Endothelial cell of umbilical vein (primary cell): ENCODE data around the gene LDLRAD4.
"Not testable (repeated sequence)": the region's sequence is repeated elsewhere in the genome, so short reads cannot be mapped to it uniquely, and the experiment has no call there.

Source experiments
- CTCF ChIP-seq, 2 donors: IDR thresholded peaks; 1 replicate in 1 of 2; 2 replicates in 1 of 2; pipeline ENCODE4 v1.5.1; 2011; ENCODE audit warnings: low read length in 2 of 2, mild to moderate bottlenecking in 2 of 2, moderate library complexity in 2 of 2, control low read depth in 1 of 2, inconsistent platforms in 1 of 2, low read depth in 1 of 2; ENCODE audit not compliant: insufficient read depth in 1 of 2; ENCODE audit errors: extremely low read depth in 1 of 2
- EZH2 ChIP-seq: IDR thresholded peaks from 2 replicates; pipeline ENCODE4 v1.6.1; 2012; ENCODE audit warnings: borderline replicate concordance, low read depth, mild to moderate bottlenecking, moderate library complexity, low read length, inconsistent platforms; ENCODE audit not compliant: severe bottlenecking
- FOS ChIP-seq: IDR thresholded peaks from 2 replicates; pipeline ENCODE4 v1.6.1; 2011; ENCODE audit warnings: mild to moderate bottlenecking, low read length, moderate library complexity, borderline replicate concordance; ENCODE audit not compliant: insufficient read depth
- JUN ChIP-seq: IDR thresholded peaks from 2 replicates; pipeline ENCODE4 v1.6.1; 2011; ENCODE audit warnings: borderline replicate concordance, low read depth; ENCODE audit not compliant: insufficient read length, insufficient read depth
- MAX ChIP-seq: IDR thresholded peaks from 2 replicates; pipeline ENCODE4 v1.6.1; 2011; ENCODE audit not compliant: insufficient read depth, insufficient read length
- MYC ChIP-seq: IDR thresholded peaks from one replicate; pipeline ENCODE4 v1.6.1; 2011; ENCODE audit warnings: mild to moderate bottlenecking, low read depth, low read length
- POLR2A ChIP-seq: IDR thresholded peaks from 2 replicates; pipeline ENCODE4 v1.6.1; 2012; ENCODE audit warnings: low read depth, mild to moderate bottlenecking, control low read depth, low read length
- POLR2AphosphoS5 ChIP-seq: IDR thresholded peaks from 2 replicates; pipeline ENCODE4 v1.6.1; 2012; ENCODE audit warnings: low read depth, mild to moderate bottlenecking, control low read depth, low read length, moderate library complexity; ENCODE audit not compliant: insufficient read depth

GRCh38 chr18:13608024-13608562 is 389.5 kb downstream of the LDLRAD4 start:
- TF ChIP-seq MAX; EZH2; POLR2AphosphoS5; POLR2A; CTCF (IDR thresholded peaks at IDR 0.05; ENCODE audit: extremely low read depth in 1 of 2, insufficient read depth in 1 of 2, low read depth in 1 of 2, low read length in 2 of 2); FOS; MYC; JUN: not testable (repeated sequence)
